NCI-H2107 treated with DMSO at 0.1 percent for 48 hours (cell line): ENCODE data around the gene KIFBP.

ENCODE experiments used
- DNase-seq: peaks from one replicate; lab custom pipeline; 2025; ENCODE audit not compliant: unreplicated experiment; lab: John Stamatoyannopoulos, UW

KIFBP gene

GRCh38 chr10:69051303-69051702 lies 62.7 kb downstream of the KIFBP start:
- DNase-seq, result no peak

DNA sequence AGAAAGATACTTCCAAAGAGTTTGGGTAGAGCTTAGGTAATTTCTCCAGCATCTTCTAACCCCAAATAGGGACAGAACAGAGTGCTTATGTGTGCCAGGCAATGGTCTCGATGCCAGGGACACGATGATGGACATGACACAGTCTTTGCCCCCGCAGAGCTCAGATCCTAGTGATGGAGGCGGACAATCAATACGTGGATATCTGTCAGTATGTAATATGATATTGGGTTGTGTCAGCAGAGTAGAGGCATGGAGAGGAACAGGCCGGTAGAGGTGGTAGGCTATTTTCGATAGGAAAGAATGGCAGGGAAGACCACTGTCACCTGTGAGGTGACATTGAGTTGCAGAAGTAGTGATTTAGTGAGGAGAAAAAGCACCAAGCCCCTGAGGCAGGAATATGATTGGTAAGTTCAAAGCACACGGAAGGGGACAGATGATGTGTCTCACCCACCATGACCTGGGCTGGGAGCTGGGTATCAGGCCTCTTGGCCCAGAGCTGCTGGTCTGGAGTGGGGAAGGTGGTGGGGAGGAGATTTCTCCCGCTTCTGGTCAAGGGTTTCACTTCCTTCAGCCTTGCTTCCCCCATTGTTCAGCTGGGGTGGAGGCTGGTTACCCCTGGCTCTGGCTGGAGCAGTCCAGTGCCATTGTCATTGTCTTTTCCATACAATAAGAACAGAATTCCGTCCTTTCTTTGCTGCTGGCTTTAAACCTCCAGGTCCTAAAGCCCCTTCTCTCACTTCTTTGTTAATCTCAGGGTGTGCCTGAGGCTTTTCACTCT lies 63.3 kb downstream of the KIFBP start:
- no peak for DNase-seq

- DNase-seq, result no peak
Measured at GRCh38 chr10:69052736-69053135, 64.1 kb downstream of the KIFBP start.

GRCh38 chr10:69055241-69055640 lies 66.6 kb downstream of the KIFBP start:
- DNase-seq, result no peak

DNA sequence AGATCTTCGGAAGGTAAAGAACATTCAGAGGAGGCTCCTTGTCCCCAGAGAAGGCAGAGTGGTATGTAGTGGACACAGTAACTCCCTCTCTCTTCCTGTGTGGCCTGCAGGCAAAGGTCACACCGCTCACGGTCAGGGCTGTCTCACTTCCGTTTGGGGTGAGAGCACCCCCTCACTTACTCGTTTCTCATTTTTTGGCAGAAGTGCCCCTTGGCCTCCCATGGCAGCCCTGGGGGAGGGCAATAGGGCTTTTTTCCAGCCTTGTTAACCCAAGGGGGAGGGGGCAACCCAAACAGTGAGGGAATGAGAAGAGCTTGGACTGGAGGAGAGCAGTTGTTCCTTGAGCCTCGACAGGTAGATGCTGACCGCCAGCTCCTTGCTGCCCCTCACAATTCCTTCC lies 67.5 kb downstream of the KIFBP start:
- DNase-seq, result no peak

GRCh38 chr10:69056536-69057260 lies 68.1 kb downstream of the KIFBP start:
- DNase-seq, result no peak

- DNase-seq, result no peak
Measured at GRCh38 chr10:69057261-69057950, 68.8 kb downstream of the KIFBP start.

- no peak for DNase-seq
Measured at GRCh38 chr10:69057951-69058297, 69.3 kb downstream of the KIFBP start.

DNA sequence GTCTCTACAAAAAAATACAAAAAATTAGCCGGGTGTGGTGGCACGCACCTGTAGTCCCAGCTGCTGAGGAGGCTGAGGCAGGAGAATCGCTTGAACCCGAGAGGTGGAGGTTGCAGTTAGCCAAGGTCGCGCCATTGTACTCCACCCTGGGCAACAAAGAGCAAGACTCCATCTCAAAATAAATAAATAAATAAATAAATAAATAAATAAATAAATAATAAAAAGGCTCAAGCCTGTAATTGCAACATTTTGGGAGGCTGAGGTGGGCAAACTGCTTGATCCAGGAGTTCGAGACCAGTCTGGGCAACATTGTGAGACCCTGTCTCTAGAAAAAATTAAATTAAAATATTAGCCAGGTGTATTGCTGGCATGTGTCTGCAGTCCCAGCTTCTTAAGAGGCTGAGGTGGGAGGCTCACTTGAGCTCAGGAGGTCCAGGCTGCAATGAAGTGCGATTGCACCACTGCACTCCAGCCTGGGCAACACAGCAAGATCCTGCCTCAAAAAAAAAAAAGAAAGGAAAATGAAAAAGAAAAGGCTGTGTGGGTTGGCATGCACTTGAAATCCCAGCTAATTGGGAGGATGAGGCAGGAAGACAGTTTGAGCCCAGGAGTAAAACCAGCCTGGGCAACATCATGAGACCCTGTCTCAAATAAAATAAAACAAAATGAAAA lies 71.7 kb downstream of the KIFBP start:
- DNase-seq, result no peak

- no peak for DNase-seq
Measured at GRCh38 chr10:69061305-69062161, 72.9 kb downstream of the KIFBP start.

- DNase-seq, result no peak
Measured at GRCh38 chr10:69062901-69063300, 74.3 kb downstream of the KIFBP start.

DNA sequence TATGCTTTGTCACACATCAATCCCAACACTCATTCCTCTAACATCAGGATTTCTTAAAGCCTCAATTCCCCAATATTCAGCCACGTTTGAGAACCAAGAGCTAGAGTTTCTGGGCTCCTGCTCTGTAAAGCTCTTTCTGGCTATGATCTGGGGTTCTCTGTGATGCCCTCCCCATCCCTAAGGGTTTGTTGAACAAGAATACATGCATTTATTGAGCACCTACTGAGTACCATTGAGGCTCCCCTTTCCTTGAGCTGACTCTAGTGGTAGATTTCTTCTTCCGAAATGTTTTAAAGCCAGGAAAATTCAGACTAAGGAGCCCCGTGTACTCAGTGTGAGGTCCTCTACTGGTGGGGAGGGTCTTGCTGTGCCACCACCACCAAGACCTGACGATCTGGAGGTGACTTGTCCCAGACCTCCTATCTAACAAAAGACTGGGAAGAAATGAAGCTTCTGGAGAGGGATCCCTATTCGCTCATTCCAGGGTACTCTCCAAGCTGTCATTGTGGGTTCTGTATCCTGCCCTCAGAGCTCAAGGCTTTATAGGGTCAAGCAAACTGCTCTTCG lies 76.2 kb downstream of the KIFBP start:
- DNase-seq, result no peak

DNA sequence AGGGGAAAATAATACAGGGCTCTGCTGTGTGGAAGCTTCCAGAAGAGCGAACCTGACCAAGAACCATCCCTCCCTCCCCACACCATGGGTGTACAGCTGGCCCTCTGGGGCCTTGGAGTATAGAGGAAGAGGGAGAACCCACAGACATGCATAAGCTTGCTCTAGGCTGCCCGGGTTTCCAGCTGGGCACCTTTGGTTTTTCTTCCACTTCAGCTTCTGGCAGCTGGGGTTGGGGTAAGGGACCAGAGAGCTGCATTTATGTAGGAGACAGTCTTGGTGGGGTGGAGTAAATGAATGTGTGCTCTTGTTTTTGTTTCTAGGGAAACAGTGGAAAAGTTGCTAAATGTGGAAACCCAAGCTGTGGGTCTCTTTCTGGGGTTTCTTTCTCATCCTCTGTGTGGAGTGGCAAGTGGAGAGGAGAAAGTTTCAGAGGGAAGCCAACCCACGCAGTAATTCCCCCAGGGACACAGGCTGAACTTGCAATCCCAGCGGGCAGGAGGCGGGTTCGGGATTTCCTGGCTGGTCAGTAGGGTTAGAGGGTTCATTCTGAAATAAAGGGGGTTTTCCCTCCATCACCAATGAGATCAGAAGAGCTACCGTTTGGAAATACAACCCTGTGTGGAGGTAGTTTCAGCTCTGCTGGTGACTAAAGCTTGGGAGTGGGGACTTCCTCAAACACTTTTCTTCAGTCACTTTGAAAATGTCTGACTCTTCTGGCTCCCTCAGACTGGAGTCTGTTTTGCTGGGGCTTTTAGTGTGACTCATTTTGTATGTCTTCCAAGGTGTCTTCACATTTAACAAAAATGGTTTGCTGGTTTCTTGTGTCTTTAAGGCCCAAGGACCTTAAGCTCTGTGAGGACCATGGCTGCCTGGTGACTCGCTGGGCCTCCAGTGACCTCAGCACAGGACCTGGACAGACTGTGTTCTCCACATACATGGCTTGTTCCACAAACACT lies 77.1 kb downstream of the KIFBP start:
- DNase-seq, result no peak
